GM19193 (cell line): Measurements from ENCODE around the gene DPP3.
A peak's percentile ranks its signal among the peaks of the same experiment; 100 is the strongest.

ENCODE experiments used
- POLR2A ChIP-seq: IDR thresholded peaks from 4 replicates; pipeline ENCODE4 v1.6.1; 2011; ENCODE audit not compliant: insufficient read depth, insufficient read length; ENCODE audit errors: extremely low read depth

DPP3 gene, protein sequence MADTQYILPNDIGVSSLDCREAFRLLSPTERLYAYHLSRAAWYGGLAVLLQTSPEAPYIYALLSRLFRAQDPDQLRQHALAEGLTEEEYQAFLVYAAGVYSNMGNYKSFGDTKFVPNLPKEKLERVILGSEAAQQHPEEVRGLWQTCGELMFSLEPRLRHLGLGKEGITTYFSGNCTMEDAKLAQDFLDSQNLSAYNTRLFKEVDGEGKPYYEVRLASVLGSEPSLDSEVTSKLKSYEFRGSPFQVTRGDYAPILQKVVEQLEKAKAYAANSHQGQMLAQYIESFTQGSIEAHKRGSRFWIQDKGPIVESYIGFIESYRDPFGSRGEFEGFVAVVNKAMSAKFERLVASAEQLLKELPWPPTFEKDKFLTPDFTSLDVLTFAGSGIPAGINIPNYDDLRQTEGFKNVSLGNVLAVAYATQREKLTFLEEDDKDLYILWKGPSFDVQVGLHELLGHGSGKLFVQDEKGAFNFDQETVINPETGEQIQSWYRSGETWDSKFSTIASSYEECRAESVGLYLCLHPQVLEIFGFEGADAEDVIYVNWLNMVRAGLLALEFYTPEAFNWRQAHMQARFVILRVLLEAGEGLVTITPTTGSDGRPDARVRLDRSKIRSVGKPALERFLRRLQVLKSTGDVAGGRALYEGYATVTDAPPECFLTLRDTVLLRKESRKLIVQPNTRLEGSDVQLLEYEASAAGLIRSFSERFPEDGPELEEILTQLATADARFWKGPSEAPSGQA

GRCh38 chr11:66480117-66480938, at the start of gene DPP3:
Gene DPP3, plus strand, starts transcription at chr11:66480434. Its CDS starts 1,767 bp downstream, at chr11:66482201.
- peak; percentile 93 for TF ChIP-seq POLR2A

DNA sequence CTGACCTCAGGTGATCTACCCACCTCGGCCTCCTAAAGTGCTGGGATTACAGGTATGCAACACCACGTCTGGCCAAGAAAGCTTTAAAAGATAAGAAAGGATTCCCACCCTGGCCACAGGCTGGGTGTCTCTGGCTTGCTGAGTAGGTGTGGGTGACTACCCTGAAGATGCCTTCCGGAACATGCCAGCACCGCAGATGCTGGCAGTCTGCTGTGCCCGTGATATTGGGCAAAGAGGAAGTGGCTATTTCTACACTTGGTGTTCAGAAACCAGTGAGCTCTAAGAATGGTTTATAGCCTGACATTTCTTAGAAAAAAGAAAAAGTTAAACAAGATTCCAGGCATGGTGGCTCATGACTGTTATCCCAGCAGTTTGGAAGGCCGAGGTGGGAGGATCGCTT, 47.6 kb upstream of the DPP3 start:
- TF ChIP-seq POLR2A, result no peak

- TF ChIP-seq POLR2A, result no peak
These were observed 42.2 kb upstream of the DPP3 start for GRCh38 chr11:66437979-66438503.

DNA sequence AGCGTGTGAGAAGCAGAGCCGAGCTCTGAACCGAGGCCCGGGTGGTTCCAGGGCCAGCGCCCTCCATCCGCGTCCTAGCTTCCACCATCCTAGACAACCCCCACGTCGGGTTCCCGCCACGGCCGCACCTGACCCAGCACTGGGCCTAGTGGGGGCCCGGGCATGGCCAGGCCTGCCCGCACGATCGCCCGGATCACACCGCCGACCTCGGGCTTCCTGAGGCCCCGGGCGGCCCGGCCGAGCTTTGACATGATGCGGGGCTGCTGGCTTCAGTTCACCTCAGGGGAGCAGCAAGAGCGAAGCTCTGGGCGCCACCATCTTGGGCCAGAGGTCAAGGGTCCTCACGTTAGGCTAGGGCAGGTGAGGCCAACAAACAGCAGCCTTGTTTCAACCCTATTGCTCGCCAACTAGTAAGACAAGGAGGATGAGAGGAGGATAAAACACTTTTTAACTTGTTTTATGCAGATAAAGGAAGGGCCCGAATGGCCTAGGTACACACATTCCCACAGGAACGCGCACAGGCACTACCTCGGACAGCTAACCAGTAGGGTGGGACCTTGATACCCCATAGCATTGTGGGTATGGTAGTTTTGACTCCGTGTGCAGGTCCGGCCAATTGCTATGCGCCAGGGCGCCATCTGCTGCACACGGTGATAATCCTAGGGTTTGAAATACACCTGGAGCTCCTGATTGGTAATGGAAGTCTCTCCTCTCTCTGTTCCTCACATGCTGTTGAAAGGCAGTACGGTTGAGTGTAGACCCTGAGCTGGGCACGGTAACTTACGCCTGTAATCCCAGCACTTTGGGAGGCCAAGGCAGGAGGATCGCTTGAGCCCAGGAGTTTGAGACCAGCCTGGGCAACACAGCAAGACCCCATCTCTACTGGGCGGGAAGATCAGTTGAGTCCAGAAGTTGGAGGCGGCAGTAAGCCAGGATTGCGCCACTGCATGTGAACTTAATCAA, 41.4 kb upstream of the DPP3 start, which contains the start of gene MRPL11:
MRPL11 (minus strand) TSS at position 345 of the 963 bp plus-strand sequence; CDS start at position 251, 94 bp downstream.
- TF ChIP-seq POLR2A, result peak; percentile 75

GRCh38 chr11:66443602-66444001, 36.6 kb upstream of the DPP3 start:
- TF ChIP-seq POLR2A, result no peak

- TF ChIP-seq POLR2A, result no peak
These were observed 33.2 kb upstream of the DPP3 start for GRCh38 chr11:66447012-66447411.

- no peak for TF ChIP-seq POLR2A
These were observed 31.7 kb upstream of the DPP3 start for GRCh38 chr11:66448523-66448922.

- no peak for TF ChIP-seq POLR2A
These were observed 29.7 kb upstream of the DPP3 start for GRCh38 chr11:66450560-66450959.

GRCh38 chr11:66451663-66452062, 28.6 kb upstream of the DPP3 start:
- no peak for TF ChIP-seq POLR2A

GRCh38 chr11:66454247-66454646, 26.0 kb upstream of the DPP3 start:
- no peak for TF ChIP-seq POLR2A

DNA sequence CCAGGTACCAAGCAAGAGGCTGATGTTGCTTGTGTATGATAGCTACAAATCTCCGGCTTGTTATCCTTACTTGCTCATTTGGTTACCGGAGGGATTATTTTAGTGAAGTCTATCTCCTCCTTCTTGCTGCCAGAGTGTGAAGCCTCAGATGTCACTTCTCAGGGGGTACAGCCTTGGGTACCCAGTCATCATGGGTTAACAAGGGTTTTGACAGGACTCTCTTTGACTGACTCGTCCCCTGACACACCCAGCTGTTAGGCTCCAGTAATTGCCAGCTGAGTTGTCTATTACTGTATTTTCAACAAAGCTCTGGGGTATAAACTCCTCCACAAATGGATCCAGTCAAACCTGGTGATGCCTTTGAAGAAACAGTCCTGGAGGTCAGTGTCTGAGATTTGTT, 25.4 kb upstream of the DPP3 start:
- no peak for TF ChIP-seq POLR2A

GRCh38 chr11:66457826-66458225, 22.4 kb upstream of the DPP3 start:
- TF ChIP-seq POLR2A, result no peak

GRCh38 chr11:66459138-66459778, 21.0 kb upstream of the DPP3 start:
- TF ChIP-seq POLR2A, result no peak
